B cell (primary cell): Measurements from ENCODE around the gene GLRA3. TPM values are rescaled to one million over a fixed set of nuclear protein-coding genes. Genes with fewer than 3 reads are reported as not detected.

ENCODE experiments used
- ATAC-seq: fragments of 200-7000 bp; cut with Tn5 transposase; one replicate; pipeline ENCODE4 v1.10.0; 2021; ENCODE audit warnings: low read depth, mild to moderate bottlenecking, moderate number of reproducible peaks, moderate library complexity
- CTCF ChIA-PET: fragments of 350-600 bp; sonication (Branson Sonifier 250); formaldehyde crosslinking; loops from one replicate; lab custom pipeline; 2021; ENCODE audit warnings: antibody characterized with exemption, inconsistent platforms; lab: Charles Lee
- POLR2A ChIA-PET: fragments of 350-600 bp; sonication (Branson Sonifier 250); formaldehyde crosslinking; loops from one replicate; lab custom pipeline; 2021; ENCODE audit warnings: antibody characterized with exemption; lab: Charles Lee
- DNase-seq: peaks from one replicate; pipeline ENCODE4 v3.0.0; 2013
- H2AFZ ChIP-seq: 2 replicates; pipeline ENCODE4 v1.6.1; 2012; ENCODE audit warnings: mild to moderate bottlenecking, low read depth, low read length; ENCODE audit not compliant: insufficient read depth, poor library complexity, severe bottlenecking
- H3K27ac ChIP-seq, 2 donors: 1 replicate in 1 of 2; 2 replicates in 1 of 2; pipeline ENCODE4 v1.5.1; 2012 to 2013; ENCODE audit warnings: low read length in 2 of 2, mild to moderate bottlenecking in 2 of 2, moderate library complexity in 1 of 2
- H3K27me3 ChIP-seq, 4 experiments: fragments of 200-600 bp in 1 of 4; sonication (generic) in 1 of 4; replicated peaks in 1 of 4; 1 replicate in 2 of 4; 2 replicates in 2 of 4; pipeline versions ENCODE4 v1.6.1 to v1.7.0; 2013 to 2016; ENCODE audit warnings: low read length in 3 of 4, mild to moderate bottlenecking in 2 of 4, mixed read lengths in 1 of 4, moderate library complexity in 1 of 4; ENCODE audit not compliant: insufficient read depth in 4 of 4, control insufficient read depth in 3 of 4; ENCODE audit errors: control extremely low read depth in 1 of 4
- H3K36me3 ChIP-seq, 2 experiments: replicated peaks in 1 of 2; 1 replicate in 1 of 2; 2 replicates in 1 of 2; pipeline versions ENCODE4 v1.6.1 to v1.7.1; 2013; ENCODE audit warnings: low read length in 1 of 2; ENCODE audit not compliant: insufficient read depth in 2 of 2, control insufficient read depth in 1 of 2; ENCODE audit errors: control extremely low read depth in 1 of 2, extremely low read depth in 1 of 2
- H3K4me1 ChIP-seq, 2 donors: fragments of 200-600 bp in 1 of 2; sonication (generic) in 1 of 2; 1 replicate in 1 of 2; 2 replicates in 1 of 2; pipeline versions ENCODE4 v1.5.1 to v1.6.1; 2013 to 2017; ENCODE audit warnings: low read length in 2 of 2; ENCODE audit not compliant: control insufficient read depth in 2 of 2, insufficient read depth in 2 of 2
- H3K4me2 ChIP-seq: replicated peaks from 2 replicates; pipeline ENCODE3; 2012; ENCODE audit warnings: mild to moderate bottlenecking, low read depth, low read length; ENCODE audit not compliant: poor library complexity, severe bottlenecking
- H3K4me3 ChIP-seq, 5 experiments: fragments of 200-600 bp in 1 of 5; sonication (generic) in 1 of 5; 1 replicate in 3 of 5; 2 replicates in 2 of 5; pipeline versions ENCODE4 v1.5.1 to v1.7.0; 2011 to 2016; ENCODE audit warnings: low read length in 4 of 5, mild to moderate bottlenecking in 4 of 5, low read depth in 2 of 5, control low read depth in 1 of 5, moderate library complexity in 1 of 5; ENCODE audit not compliant: insufficient read depth in 1 of 5; ENCODE audit errors: control extremely low read depth in 1 of 5, extremely low read depth in 1 of 5
- H3K79me2 ChIP-seq: fragments of 200-600 bp; sonication (generic); one replicate; pipeline ENCODE4 v1.6.0; 2016; ENCODE audit warnings: low read length; ENCODE audit not compliant: control insufficient read depth, insufficient read depth
- H3K9ac ChIP-seq: fragments of 200-600 bp; sonication (generic); 2 replicates; pipeline ENCODE4 v1.6.1; 2017; ENCODE audit warnings: mild to moderate bottlenecking, low read length, moderate library complexity
- H3K9me3 ChIP-seq, 3 donors: one replicate each; pipeline versions ENCODE4 v1.6.1 to v1.7.1; 2013; ENCODE audit warnings: low read length in 2 of 3; ENCODE audit not compliant: control insufficient read depth in 2 of 3, insufficient read depth in 1 of 3; ENCODE audit errors: control extremely low read depth in 1 of 3
- H4K20me1 ChIP-seq: 2 replicates; pipeline ENCODE4 v1.6.0; 2012; ENCODE audit warnings: mild to moderate bottlenecking, low read length; ENCODE audit not compliant: insufficient read depth, control insufficient read depth, poor library complexity, severe bottlenecking
- H3K27ac Mint-ChIP-seq: one replicate; pipeline ENCODE4 v1.8.0; 2021; ENCODE audit warnings: mixed read lengths
- H3K27me3 Mint-ChIP-seq: one replicate; pipeline ENCODE4 v1.8.0; 2021; ENCODE audit warnings: mixed read lengths
- H3K4me1 Mint-ChIP-seq: one replicate; pipeline ENCODE4 v1.8.0; 2021; ENCODE audit warnings: mixed read lengths
- H3K4me3 Mint-ChIP-seq: one replicate; pipeline ENCODE4 v1.8.0; 2021; ENCODE audit warnings: mixed read lengths
- H3K9me3 Mint-ChIP-seq: one replicate; pipeline ENCODE4 v1.8.0; 2022; ENCODE audit warnings: mixed read lengths; ENCODE audit not compliant: insufficient read depth
- CTCF ChIP-seq: fragments of 200-600 bp; IDR thresholded peaks from one replicate; pipeline ENCODE4 v1.8.0; 2022; ENCODE audit warnings: antibody characterized with exemption, mild to moderate bottlenecking
- EZH2 ChIP-seq: IDR thresholded peaks from 2 replicates; pipeline ENCODE4 v1.6.1; 2012; ENCODE audit warnings: borderline replicate concordance, low read depth, mild to moderate bottlenecking, moderate library complexity, low read length; ENCODE audit not compliant: insufficient read depth, poor library complexity, severe bottlenecking
- WGBS: methylation state at CpG from one replicate; pipeline ENCODE4 v1.1.5; 2013; ENCODE audit warnings: missing lambda C conversion rate; ENCODE audit not compliant: insufficient coverage; 5-methylcytosine and 5-hydroxymethylcytosine counted together
- intact Hi-C: fragments of 100-400 bp; cut with micrococcal nuclease; formaldehyde crosslinking; loops from one replicate; pipeline ENCODE4 v1.10.0; 2022
- polyA plus RNA-seq: library from polyadenylated mRNA; depleted of rRNA; stranded (reverse); fragments of >200 nt; gene quantifications from 2 replicates; pipeline ENCODE4 v1.2.3, GENCODE V29; 2012
- total RNA-seq, 2 donors: library from RNA; stranded (reverse); fragments of 120-200 nt in 1 of 2; gene quantifications; 1 replicate in 1 of 2; 2 replicates in 1 of 2; pipeline versions ENCODE4 v1.2.3 to v1.2.4, GENCODE V29; 2013 to 2022

Gene GLRA3
- total and polyA plus RNA-seq, 2 donors (not counting 1 experiment from before 2014, with no cell fraction given), result 0.12 to 0.30 TPM

GRCh38 chr4:174592985-174593335 is 236.1 kb downstream of the GLRA3 start:
- no peak overlapping the region for H3K27ac ChIP-seq
- H3K9me3 ChIP-seq, result peaks cover 0 to 1% (median 0%) of the 10 kb centered on the region in 3 donors
- H2AFZ ChIP-seq, result no peak overlapping the region
- H3K9ac ChIP-seq, result no peak overlapping the region
- H3K4me1 ChIP-seq, result peaks cover 3 to 4% of the 10 kb centered on the region in 2 donors
- H3K4me1 Mint-ChIP-seq, result peaks cover 7% of the 10 kb centered on the region
- H3K27me3 ChIP-seq, result no peaks in the 10 kb centered on the region
- ATAC-seq (no peak), DNase-seq (no peak)
- intact Hi-C loops, result no loop called here
- CTCF ChIA-PET, result no interaction called here
- no peak overlapping the region for H3K4me2 ChIP-seq
- no peaks in the 10 kb centered on the region for H4K20me1 ChIP-seq
- H3K4me3 Mint-ChIP-seq, result no peak overlapping the region
- H3K36me3 ChIP-seq, result no peaks in the 10 kb centered on the region
- no peaks in the 10 kb centered on the region for H3K79me2 ChIP-seq
- POLR2A ChIA-PET, result no interaction called here
- H3K27me3 Mint-ChIP-seq, result no peaks in the 10 kb centered on the region
- no peak overlapping the region for H3K4me3 ChIP-seq
- TF ChIP-seq CTCF (no peak), EZH2 (no peak)
- H3K27ac Mint-ChIP-seq, result no peak overlapping the region
- WGBS, result 60% methylated on average over 3 of the region's 3 CpGs
- no peaks in the 10 kb centered on the region for H3K9me3 Mint-ChIP-seq

GRCh38 chr4:174592256-174592984 is 236.6 kb downstream of the GLRA3 start:
- Histone ChIP-seq H3K4me1 (peaks cover 3 to 4% of the 10 kb centered on the region in 2 donors), H3K79me2 (no peaks in the 10 kb centered on the region), H3K9me3 (peaks cover 0 to 1% (median 0%) of the 10 kb centered on the region in 3 donors), H4K20me1 (no peaks in the 10 kb centered on the region), H3K4me3 (no peak overlapping the region), H3K27me3 (no peaks in the 10 kb centered on the region), H3K27ac (no peak overlapping the region), H2AFZ (no peak overlapping the region), H3K4me2 (no peak overlapping the region), H3K9ac (no peak overlapping the region), H3K36me3 (no peaks in the 10 kb centered on the region)
- H3K4me3 Mint-ChIP-seq, result no peak overlapping the region
- H3K9me3 Mint-ChIP-seq, result no peaks in the 10 kb centered on the region
- ATAC-seq (no peak), DNase-seq (no peak)
- CTCF ChIA-PET, result no interaction called here
- no peaks in the 10 kb centered on the region for H3K27me3 Mint-ChIP-seq
- WGBS, result no CpG with 5 or more reads among the region's 3 CpGs
- H3K27ac Mint-ChIP-seq, result no peak overlapping the region
- intact Hi-C loops, result no loop called here
- H3K4me1 Mint-ChIP-seq, result peaks cover 7% of the 10 kb centered on the region
- TF ChIP-seq CTCF (no peak), EZH2 (no peak)
- POLR2A ChIA-PET, result no interaction called here
